Natural killer cell (primary cell): ENCODE measurements around the gene DAB2IP. TPM values are rescaled to one million over a fixed set of nuclear protein-coding genes. Genes with fewer than 3 reads are reported as not detected.

ENCODE experiments used
- ATAC-seq, 3 donors: fragments of 150-1000 bp in 2 of 3; fragments of 200-7000 bp in 1 of 3; cut with Tn5 transposase; 1 replicate in 1 of 3; 2 replicates in 2 of 3; pipeline ENCODE4 v1.10.0; 2021; ENCODE audit warnings: mild to moderate bottlenecking in 2 of 3, moderate library complexity in 2 of 3
- DNase-seq, 2 donors: peaks; one replicate each; pipeline versions ENCODE4 v3.0.0 to v3.0.0-alpha.2; 2013 to 2021; ENCODE audit warnings: mixed read lengths in 1 of 2
- H3K27ac ChIP-seq: one replicate; pipeline ENCODE4 v1.5.1; 2013; ENCODE audit warnings: mild to moderate bottlenecking, low read length
- H3K27me3 ChIP-seq: one replicate; pipeline ENCODE4 v1.6.1; 2013; ENCODE audit warnings: low read length; ENCODE audit not compliant: control insufficient read depth, insufficient read depth
- H3K36me3 ChIP-seq: one replicate; pipeline ENCODE4 v1.6.1; 2013; ENCODE audit warnings: low read length; ENCODE audit not compliant: control insufficient read depth, insufficient read depth
- H3K4me1 ChIP-seq: one replicate; pipeline ENCODE4 v1.6.1; 2013; ENCODE audit warnings: low read length; ENCODE audit not compliant: control insufficient read depth, insufficient read depth
- H3K4me3 ChIP-seq: one replicate; pipeline ENCODE4 v1.5.1; 2013; ENCODE audit warnings: low read length
- H3K9me3 ChIP-seq: one replicate; pipeline ENCODE4 v1.6.1; 2013; ENCODE audit warnings: low read length; ENCODE audit not compliant: control insufficient read depth, insufficient read depth
- H3K27ac Mint-ChIP-seq, 2 donors: one replicate each; pipeline ENCODE4 v1.8.0; 2022; ENCODE audit warnings: mild to moderate bottlenecking in 2 of 2, mixed read lengths in 2 of 2, moderate library complexity in 1 of 2
- H3K27me3 Mint-ChIP-seq, 2 donors: one replicate each; pipeline ENCODE4 v1.8.0; 2022; ENCODE audit warnings: low read depth in 2 of 2, mixed read lengths in 2 of 2
- H3K36me3 Mint-ChIP-seq: one replicate; pipeline ENCODE4 v1.8.0; 2022; ENCODE audit warnings: mixed read lengths
- H3K4me1 Mint-ChIP-seq, 2 donors: one replicate each; pipeline ENCODE4 v1.8.0; 2022; ENCODE audit warnings: mixed read lengths in 2 of 2
- H3K4me3 Mint-ChIP-seq: one replicate; pipeline ENCODE4 v1.8.0; 2022; ENCODE audit warnings: mild to moderate bottlenecking, moderate library complexity, mixed read lengths
- H3K9me3 Mint-ChIP-seq, 2 donors: one replicate each; pipeline ENCODE4 v1.8.0; 2022; ENCODE audit warnings: mixed read lengths in 2 of 2
- CTCF ChIP-seq: fragments of 200-600 bp; IDR thresholded peaks from one replicate; pipeline ENCODE4 v1.8.0; 2022; ENCODE audit warnings: antibody characterized with exemption
- WGBS: methylation state at CpG from one replicate; pipeline ENCODE4 v1.1.7; 2013; ENCODE audit warnings: missing lambda C conversion rate; ENCODE audit not compliant: insufficient coverage; 5-methylcytosine and 5-hydroxymethylcytosine counted together
- intact Hi-C: fragments of 100-400 bp; cut with micrococcal nuclease; formaldehyde crosslinking; loops from one replicate; pipeline ENCODE4 v1.14.2; 2022
- total RNA-seq, 4 donors: library from RNA; stranded (reverse); fragments of 120-200 nt in 1 of 4; gene quantifications; one replicate each; pipeline versions ENCODE4 v1.2.3 to v1.2.4, GENCODE V29; 2013 to 2022

Gene DAB2IP
- total RNA-seq, 3 donors from 2014 or later (not counting 1 experiment from before 2014, with no cell fraction given), result 0.19 to 2.5 TPM; not detected in 1

- no peak overlapping the region for H3K4me3 ChIP-seq
- Mint-ChIP-seq H3K36me3 (no peaks in the 10 kb centered on the region), H3K27ac (no peak overlapping the region), H3K4me3 (no peak overlapping the region), H3K4me1 (peaks cover 5 to 17% of the 10 kb centered on the region in 2 donors), H3K9me3 (no peaks in the 10 kb centered on the region), H3K27me3 (peaks cover 43 to 47% of the 10 kb centered on the region in 2 donors)
- WGBS, result 83% methylated on average over 9 of the region's 9 CpGs
- ATAC-seq (no peak), DNase-seq (no peak)
- TF ChIP-seq CTCF, result no peak
- no peaks in the 10 kb centered on the region for H3K36me3 ChIP-seq
- intact Hi-C loops, result no loop called here
- H3K27ac ChIP-seq, result no peak overlapping the region
- no peaks in the 10 kb centered on the region for H3K9me3 ChIP-seq
- H3K27me3 ChIP-seq, result peaks cover 30% of the 10 kb centered on the region
- H3K4me1 ChIP-seq, result peaks cover 19% of the 10 kb centered on the region
Measured at GRCh38 chr9:121648799-121649198, 2.6 kb upstream of the DAB2IP start.

DNA sequence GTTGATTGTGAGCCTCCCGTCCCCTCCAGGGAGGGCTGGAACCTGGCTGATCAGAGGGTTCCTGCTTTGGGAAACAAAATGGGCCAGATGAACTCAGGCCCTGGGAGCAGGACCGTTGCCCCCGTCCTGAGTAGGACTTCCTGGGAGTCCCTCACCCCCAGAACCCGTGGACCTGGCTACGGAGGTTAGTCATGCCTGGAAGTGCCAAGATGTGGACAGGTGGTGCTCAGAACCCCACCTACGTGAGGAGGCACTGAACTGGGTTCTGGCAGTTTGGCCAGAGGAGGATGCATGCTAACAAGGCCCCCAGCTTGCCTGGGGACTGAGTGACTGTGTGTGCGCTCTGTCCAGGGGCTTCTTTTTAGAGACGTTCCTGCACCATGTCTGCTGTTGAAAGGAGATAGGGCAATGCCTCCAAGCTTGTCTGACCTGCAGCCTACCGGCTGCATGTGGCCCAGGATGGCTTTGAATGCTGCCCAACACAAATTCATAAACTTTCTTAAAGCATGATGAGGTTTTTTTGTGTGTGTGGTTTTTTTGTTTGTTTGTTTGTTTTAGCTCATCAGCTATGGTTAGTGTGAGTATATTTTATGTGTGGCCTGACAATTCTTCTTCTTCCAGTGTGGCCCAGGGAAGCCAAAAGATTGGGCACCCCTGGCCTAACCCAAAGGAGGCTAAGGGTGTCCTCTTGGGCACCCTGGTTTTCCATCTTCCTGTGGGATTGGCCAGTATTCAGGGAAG lies 1.8 kb upstream of the DAB2IP start:
- no peak for ATAC-seq
- H3K27me3 ChIP-seq, result peaks cover 34% of the 10 kb centered on the region
- Mint-ChIP-seq H3K9me3 (no peaks in the 10 kb centered on the region), H3K4me3 (no peak overlapping the region), H3K36me3 (no peaks in the 10 kb centered on the region), H3K27me3 (peaks cover 51 to 52% of the 10 kb centered on the region in 2 donors), H3K4me1 (peaks cover 5 to 17% of the 10 kb centered on the region in 2 donors), H3K27ac (no peak overlapping the region)
- WGBS, result 77% methylated on average over 9 of the region's 9 CpGs
- H3K4me1 ChIP-seq, result peaks cover 19% of the 10 kb centered on the region
- no peak overlapping the region for H3K4me3 ChIP-seq
- H3K36me3 ChIP-seq, result no peaks in the 10 kb centered on the region
- no peak for TF ChIP-seq CTCF
- no peak overlapping the region for H3K27ac ChIP-seq
- no peaks in the 10 kb centered on the region for H3K9me3 ChIP-seq
- intact Hi-C loops, result no loop called here
- DNase-seq, result no peak

GRCh38 chr9:121650217-121651007 lies 1.0 kb upstream of the DAB2IP start:
- H3K9me3 ChIP-seq, result no peaks in the 10 kb centered on the region
- peak overlapping the region; percentile 69 for H3K4me3 Mint-ChIP-seq
- H3K27ac ChIP-seq, result no peak overlapping the region
- no peaks in the 10 kb centered on the region for H3K9me3 Mint-ChIP-seq
- H3K4me3 ChIP-seq, result no peak overlapping the region
- H3K4me1 Mint-ChIP-seq, result peaks cover 5 to 17% of the 10 kb centered on the region in 2 donors
- H3K36me3 Mint-ChIP-seq, result no peaks in the 10 kb centered on the region
- 20% methylated on average over 15 of the region's 15 CpGs for WGBS
- no peak for ATAC-seq
- DNase-seq, result no peak
- no peak overlapping the region for H3K27ac Mint-ChIP-seq
- peaks cover 34% of the 10 kb centered on the region for H3K27me3 ChIP-seq
- intact Hi-C loops, result no loop called here
- no peak for TF ChIP-seq CTCF
- H3K36me3 ChIP-seq, result no peaks in the 10 kb centered on the region
- H3K4me1 ChIP-seq, result peaks cover 19% of the 10 kb centered on the region
- peaks cover 51 to 53% of the 10 kb centered on the region in 2 donors for H3K27me3 Mint-ChIP-seq
